ENCODE data around the gene ABCD4.
"Not testable (repeated sequence)": the region's sequence is repeated elsewhere in the genome, so short reads cannot be mapped to it uniquely, and the experiment has no call there.

ABCD4 gene

GRCh38 chr14:74302634-74303569 is at the start of gene ABCD4:
TSS of gene ABCD4 (minus strand) at chr14:74302934. CDS start at chr14:74302912, 22 bp downstream.
- DNase-seq, result peak; percentile 71

GRCh38 chr14:74350928-74351323 is 48.2 kb upstream of the ABCD4 start:
- DNase-seq, result no peak

GRCh38 chr14:74350211-74350927 is 47.6 kb upstream of the ABCD4 start:
- no peak for DNase-seq

GRCh38 chr14:74349757-74350156 is 47.0 kb upstream of the ABCD4 start:
- no peak for DNase-seq

- no peak for DNase-seq
These were observed 46.2 kb upstream of the ABCD4 start for GRCh38 chr14:74348735-74349463.

GRCh38 chr14:74348241-74348734 is 45.6 kb upstream of the ABCD4 start, which contains the start of gene VRTN:
TSS of gene VRTN (plus strand) at chr14:74348471. CDS start at chr14:74356784, 8,313 bp downstream.
- DNase-seq, result no peak

GRCh38 chr14:74347795-74348100 is 45.0 kb upstream of the ABCD4 start:
- DNase-seq, result no peak

GRCh38 chr14:74347097-74347794 is 44.5 kb upstream of the ABCD4 start:
- DNase-seq, result no peak

- no peak for DNase-seq
These were observed 43.6 kb upstream of the ABCD4 start for GRCh38 chr14:74346341-74346740.

- DNase-seq, result no peak
These were observed 31.2 kb upstream of the ABCD4 start for GRCh38 chr14:74333909-74334308.

- not testable (repeated sequence) for DNase-seq
These were observed 27.3 kb upstream of the ABCD4 start for GRCh38 chr14:74329950-74330552.

GRCh38 chr14:74326369-74327152 is 23.8 kb upstream of the ABCD4 start:
- DNase-seq, result peak; percentile 29

GRCh38 chr14:74325446-74325845 is 22.7 kb upstream of the ABCD4 start:
- DNase-seq, result no peak

- DNase-seq, result no peak
These were observed 22.2 kb upstream of the ABCD4 start for GRCh38 chr14:74324931-74325361.

- DNase-seq, result no peak
These were observed 11.8 kb upstream of the ABCD4 start for GRCh38 chr14:74314576-74314975.

GRCh38 chr14:74313601-74314000 is 10.9 kb upstream of the ABCD4 start:
- no peak for DNase-seq

GRCh38 chr14:74312161-74312560 is 9.4 kb upstream of the ABCD4 start:
- no peak for DNase-seq

GRCh38 chr14:74309125-74310022 is 6.6 kb upstream of the ABCD4 start:
- DNase-seq, result no peak

- no peak for DNase-seq
These were observed 6.0 kb upstream of the ABCD4 start for GRCh38 chr14:74308695-74309094.

- DNase-seq, result no peak
These were observed 544 bp downstream of the ABCD4 start for GRCh38 chr14:74302152-74302628.

Measured in NCI-H1048 (cell line).